ENCODE results near the gene TRIP6.

Gene TRIP6

DNA sequence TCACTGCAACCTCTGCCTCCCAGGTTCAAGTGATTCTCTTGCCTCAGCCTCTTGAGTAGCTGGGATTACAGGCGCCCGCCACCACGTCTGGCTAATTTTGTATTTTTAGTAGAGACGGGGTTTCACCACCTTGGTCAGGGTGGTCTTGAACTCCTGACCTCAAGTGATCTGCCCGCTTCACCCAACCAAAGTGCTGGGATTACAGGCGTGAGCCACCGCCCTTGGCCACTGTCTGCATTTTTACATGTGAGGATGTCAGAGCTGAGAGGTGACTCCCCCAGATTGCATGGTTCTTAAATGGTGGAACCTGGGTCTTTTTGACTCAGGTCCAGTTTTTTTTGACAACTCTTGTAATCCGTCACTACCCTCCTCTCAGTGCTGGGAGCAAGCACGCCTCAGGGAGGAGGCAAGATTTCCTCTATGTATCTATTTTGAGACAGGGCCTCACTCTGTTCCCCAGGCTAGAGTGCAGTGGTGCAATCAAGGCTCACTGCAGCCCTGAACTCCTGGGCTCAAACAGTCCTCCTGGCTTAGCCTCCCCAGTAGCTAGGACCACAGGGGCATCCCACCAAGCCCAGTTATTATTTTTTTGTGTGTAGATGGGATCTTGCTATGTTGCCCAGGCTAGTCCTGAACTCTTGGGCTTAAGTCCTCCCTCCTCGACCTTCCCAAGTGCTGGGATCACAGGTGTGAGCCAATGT is 6.6 kb downstream of the TRIP6 start:
- in situ Hi-C loops (cut with MboI; ENCODE audit: low sequenced_read_pairs) = no loop called here

DNA sequence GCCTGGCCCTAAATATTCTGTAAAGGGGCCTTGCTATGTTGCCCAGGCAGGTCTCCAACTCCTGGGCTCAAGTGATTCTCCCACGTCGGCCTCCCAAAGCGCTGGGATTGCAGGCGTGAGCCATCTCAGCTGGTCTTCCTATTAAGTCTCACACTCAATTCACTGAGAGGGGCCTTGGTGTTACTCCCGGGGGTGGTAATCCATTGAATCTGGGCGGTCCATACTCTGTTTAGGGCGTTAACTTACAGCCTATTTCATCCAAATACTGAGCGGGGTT is 7.1 kb downstream of the TRIP6 start:
- in situ Hi-C loops (cut with MboI; ENCODE audit: low sequenced_read_pairs) = no loop called here

DNA sequence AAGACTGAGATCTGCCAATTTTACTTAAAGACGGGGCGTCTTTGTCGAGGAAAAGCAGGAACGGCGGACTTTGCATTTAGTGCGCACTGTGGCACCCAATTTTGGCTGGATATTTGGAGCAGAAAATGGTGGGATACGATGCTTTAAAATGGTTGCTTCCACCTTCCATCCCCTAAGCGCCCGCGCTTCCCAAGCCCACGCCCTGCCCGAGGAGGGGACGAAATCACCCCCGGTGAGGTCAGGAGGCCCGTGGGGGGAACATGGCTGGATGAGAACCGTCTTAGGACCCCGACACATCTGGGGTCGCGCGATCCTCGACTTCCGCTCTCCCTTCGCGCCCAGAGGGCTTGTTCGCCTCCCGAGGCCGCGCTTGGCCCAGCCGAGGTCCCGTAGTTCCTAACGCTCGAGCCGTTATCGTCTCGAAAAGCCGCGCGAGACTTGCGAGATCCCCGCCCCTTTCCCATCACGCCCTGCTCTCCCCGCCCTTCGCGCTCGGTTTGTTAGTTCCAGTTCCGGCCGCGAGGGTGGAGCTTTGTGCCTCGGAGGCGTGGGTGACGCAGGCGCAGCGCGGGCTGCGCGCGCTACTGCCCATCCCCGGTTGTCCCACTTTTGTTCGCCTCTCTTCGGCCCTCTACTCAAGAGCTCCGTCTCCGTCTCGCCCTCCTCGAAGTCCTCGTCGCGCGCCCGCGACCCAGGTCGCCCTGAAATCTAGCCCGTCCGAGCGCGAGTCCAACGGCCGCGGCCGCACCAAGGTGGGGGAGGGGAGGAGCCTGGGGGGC is 7.6 kb downstream of the TRIP6 start, which contains the start of gene SRRT:
TSS of gene SRRT (plus strand) at position 527 of the 779 bp plus-strand sequence. CDS start 488 bp downstream, outside the sequence.
- in situ Hi-C loops (cut with MboI; ENCODE audit: low sequenced_read_pairs) = loop anchor here (25.0 kb wide), 1 partner anchor 413 kb away; no protein-coding TSS in a partner anchor

DNA sequence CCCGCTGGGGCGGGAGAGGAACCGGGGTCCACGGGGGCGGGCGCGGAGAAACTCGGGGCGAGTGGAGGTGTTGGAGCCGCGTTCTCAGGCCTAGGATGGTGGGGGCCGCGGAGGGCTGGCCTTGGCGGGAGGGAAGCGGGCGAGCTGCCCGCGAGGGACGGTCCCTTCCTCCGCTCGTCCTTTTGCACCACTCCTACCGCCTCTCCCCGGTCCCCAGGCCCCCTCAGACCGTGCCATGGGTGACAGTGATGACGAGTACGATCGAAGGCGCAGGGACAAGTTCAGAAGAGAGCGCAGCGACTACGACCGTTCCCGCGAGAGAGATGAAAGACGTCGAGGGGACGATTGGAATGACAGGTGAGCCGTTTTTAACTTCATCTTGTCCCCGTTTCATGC is 8.2 kb downstream of the TRIP6 start:
- in situ Hi-C loops (cut with MboI; ENCODE audit: low sequenced_read_pairs) = loop anchor here (25.0 kb wide), 1 partner anchor 412 kb away; no protein-coding TSS in a partner anchor

DNA sequence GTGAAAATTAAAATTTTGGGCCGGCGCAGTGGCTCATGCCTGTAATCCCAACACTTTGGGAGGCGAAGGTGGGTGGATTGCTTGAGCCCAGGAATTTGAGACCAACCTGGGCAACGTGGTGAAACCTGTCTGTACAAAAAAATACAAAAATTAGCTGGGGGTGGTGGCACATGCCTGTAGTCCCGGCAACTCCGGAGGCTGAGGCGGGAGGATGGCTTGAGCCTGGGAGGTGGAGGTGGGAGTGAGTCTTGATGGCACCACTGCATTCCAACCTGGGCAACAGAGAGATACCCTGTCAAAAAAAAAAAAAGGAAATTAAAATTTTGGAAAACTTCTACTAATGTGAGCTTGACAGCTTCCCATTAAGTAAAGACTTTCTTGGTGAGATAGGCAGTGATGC is 10.8 kb downstream of the TRIP6 start:
- in situ Hi-C loops (cut with MboI; ENCODE audit: low sequenced_read_pairs) = loop anchor here (25.0 kb wide), 1 partner anchor 409 kb away; no protein-coding TSS in a partner anchor

DNA sequence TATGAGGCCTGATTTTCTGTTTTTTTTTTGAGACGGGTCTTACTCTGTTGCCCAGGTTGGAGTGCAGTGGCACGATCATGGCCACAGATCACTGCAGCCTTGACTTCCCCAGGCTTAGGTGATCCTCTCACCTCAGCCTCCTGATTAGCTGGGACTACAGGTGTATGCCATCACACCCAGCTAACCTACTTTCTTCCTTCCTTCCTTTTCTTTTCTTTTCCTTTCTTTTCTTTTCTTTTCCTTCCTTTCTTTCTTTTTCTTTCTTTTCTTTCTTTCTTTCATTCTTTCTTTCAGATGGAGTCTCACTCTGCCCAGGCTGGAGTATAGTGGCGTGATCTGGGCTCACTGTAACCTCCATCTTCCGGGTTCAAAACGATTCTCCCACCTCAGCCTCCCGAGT is 11.5 kb downstream of the TRIP6 start:
- in situ Hi-C loops (cut with MboI; ENCODE audit: low sequenced_read_pairs) = loop anchor here (25.0 kb wide), 1 partner anchor 409 kb away; no protein-coding TSS in a partner anchor

DNA sequence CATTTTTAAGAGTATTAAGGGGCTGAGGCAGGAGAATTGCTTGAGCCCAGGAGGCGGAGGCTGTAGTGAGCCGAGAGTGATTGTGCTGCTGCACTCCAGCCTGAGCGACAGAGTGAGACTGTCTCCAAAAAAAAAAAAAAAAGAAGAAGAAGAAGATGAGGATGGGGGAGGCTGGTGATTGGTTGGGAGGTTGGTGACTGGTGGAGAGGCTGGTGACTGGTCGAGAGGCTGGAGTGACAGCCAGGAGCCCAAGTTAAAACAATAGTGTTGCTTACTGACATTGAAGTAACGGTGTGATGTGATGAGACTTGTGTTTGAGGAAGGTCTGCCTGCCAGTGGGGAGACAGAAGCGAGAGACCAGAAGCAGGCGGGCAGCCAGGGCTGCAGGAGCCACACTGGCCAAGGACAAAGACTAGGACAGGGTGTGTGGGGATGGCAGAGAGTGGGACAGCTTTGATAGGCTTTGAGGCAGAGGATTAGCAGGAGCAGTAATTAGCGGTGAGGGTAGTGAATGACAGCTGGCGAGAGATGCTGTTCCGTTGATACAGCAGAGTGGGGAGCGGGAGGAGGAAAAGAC is 12.6 kb downstream of the TRIP6 start:
- in situ Hi-C loops (cut with MboI; ENCODE audit: low sequenced_read_pairs) = loop anchor here (25.0 kb wide), 1 partner anchor 408 kb away; no protein-coding TSS in a partner anchor

DNA sequence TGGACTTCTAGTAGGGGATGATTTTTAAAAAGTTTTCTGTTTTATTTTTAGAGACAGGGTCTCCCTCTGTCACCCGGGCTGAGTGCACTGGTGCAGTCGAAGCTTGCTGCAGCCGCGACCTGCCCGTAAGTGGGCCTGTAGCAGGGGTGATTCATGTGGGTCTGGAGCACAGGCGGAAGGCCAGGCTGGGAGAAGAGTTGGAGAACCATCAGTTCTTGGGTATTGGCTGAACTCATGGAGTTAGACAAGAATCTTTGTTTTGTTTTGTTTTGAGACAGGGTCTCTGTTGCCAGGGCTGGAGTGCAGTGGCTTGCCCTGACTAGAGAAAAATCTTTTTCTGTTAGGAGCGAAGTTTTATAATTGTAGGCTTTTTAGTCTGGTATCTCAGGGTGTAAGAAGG is 13.5 kb downstream of the TRIP6 start:
- in situ Hi-C loops (cut with MboI; ENCODE audit: low sequenced_read_pairs) = loop anchor here (25.0 kb wide), 1 partner anchor 407 kb away; no protein-coding TSS in a partner anchor

DNA sequence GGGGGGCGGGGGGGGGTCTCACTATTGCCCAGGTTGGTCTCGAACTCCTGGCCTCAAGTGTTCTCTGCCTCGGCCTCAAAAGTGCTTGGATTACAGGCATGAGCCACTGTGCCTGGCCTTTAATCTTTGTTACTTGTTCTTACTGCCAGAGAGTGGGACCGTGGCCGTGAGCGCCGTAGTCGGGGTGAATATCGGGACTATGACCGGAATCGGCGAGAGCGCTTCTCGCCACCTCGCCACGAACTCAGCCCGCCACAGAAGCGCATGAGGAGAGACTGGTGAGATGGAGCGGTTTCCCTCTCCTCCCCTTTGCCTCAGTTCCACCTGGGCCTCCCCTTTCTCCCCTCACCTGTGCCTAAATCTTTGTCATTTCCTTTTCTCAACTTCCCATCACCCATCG is 13.9 kb downstream of the TRIP6 start:
- in situ Hi-C loops (cut with MboI; ENCODE audit: low sequenced_read_pairs) = loop anchor here (25.0 kb wide), 1 partner anchor 406 kb away; no protein-coding TSS in a partner anchor

DNA sequence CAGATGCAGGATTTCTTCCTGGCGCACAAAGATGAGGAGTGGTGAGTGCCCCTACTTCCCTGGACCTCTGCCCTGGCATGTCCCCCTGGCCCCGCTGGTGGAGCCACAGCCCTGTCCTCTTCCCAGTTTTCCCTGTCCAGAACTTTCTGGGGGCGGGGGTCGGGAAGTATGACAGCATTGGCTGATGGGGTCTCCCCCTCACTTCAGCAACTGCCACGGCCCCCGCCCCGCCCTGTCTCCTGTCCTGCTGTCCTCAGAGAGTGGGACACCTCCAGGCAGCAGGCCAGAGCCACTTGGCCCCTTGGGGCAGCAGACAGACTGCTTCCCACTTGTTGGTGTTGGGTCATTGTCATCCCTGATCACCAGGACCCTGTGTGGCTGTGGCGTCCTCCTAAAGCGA is 15.0 kb downstream of the TRIP6 start:
- in situ Hi-C loops (cut with MboI; ENCODE audit: low sequenced_read_pairs) = loop anchor here (25.0 kb wide), 1 partner anchor 405 kb away; no protein-coding TSS in a partner anchor

DNA sequence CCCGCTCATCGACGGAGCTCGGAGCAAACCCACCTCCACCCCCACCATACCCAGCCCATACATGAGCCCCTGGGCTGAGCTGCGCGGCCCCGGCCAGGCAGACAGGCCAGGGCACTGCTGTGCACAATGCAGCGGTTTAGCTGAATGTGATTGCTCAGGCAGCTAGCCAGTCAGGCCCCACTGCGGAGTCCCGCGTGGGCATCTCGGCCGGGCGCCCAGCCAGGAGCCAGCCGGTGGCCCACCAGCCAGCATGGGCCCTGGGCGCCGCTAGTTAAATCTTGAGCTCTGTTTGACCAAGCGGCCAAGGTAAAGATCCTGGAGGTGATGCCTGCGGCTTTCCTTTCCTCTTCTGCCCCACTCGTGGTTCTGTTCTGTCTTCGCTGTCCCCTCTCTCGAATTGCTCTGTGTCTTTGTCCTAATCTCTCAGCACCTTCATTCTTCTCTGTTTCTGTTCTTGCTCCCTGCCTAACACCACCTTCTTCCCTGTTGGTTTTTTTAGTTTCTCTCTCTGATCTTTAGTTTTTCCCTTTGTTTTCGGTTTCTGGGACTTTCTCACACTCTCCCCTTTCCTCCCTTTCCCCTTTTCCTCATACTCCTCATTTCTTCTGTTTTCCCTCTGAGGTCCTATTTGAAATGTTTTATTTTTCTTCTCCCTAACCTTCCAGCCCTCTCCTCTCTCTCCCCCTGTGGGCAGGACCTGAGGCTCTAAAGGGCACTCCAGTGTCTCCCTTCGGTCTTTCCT is 15.8 kb downstream of the TRIP6 start:
- in situ Hi-C loops (cut with MboI; ENCODE audit: low sequenced_read_pairs) = loop anchor here (25.0 kb wide), 1 partner anchor 404 kb away; no protein-coding TSS in a partner anchor

DNA sequence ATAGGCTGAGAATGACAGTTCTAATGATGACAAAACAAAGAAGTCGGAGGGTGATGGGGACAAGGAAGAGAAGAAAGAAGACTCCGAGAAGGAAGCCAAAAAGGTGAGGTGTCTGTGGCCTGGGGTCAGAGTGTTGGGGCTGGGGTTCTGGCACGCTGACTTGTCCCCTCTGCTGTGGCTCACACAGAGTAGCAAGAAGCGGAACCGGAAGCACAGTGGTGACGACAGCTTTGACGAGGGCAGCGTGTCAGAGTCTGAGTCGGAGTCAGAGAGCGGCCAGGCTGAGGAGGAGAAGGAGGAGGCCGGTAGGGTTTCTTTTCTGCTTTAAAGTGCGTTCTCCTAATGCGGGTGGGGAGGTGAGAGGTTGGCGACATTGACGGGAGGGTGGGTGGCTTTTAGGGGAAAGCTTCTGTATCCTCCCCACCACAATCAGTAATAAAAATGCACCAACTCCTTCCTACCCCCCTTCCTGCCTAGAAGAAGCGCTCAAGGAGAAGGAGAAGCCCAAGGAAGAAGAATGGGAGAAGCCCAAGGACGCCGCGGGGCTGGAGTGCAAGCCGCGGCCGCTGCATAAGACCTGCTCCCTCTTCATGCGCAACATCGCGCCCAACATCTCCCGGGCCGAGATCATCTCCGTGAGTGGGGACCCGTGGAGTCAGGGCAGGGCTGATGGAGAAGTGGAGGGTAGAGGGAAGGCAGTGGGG is 17.7 kb downstream of the TRIP6 start:
- in situ Hi-C loops (cut with MboI; ENCODE audit: low sequenced_read_pairs) = loop anchor here (25.0 kb wide), 1 partner anchor 402 kb away; no protein-coding TSS in a partner anchor

DNA sequence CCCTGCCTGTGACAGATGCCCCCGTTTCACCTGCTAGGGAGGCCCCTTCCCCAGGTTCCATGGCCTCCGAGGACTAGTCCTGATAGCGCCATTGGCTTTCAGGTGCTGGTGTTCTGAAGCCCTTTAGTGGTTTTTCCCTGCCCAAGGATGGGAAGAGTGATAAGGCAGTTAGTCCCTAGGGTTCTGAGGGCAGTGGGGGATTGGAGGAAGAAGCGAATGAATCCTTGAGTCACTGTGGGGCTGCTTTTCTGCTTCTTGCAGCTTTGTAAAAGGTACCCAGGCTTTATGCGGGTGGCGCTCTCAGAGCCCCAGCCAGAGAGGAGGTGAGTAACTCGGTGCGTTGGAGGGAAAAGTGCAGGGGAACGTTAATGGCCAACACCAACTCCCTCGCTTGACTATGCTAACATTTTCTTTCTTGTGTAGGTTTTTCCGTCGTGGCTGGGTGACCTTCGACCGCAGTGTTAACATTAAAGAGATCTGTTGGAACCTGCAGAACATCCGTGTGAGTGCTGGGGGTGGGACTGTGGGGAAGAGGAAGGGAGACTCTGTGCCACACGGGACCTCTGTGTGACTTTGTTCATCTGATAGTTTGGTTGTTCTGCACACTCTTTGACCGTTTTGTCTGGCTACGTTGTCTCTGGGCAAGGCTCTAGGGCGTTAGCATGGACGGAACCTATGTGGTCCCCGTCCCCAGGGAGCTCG is 18.4 kb downstream of the TRIP6 start:
- in situ Hi-C loops (cut with MboI; ENCODE audit: low sequenced_read_pairs) = loop anchor here (25.0 kb wide), 1 partner anchor 402 kb away; no protein-coding TSS in a partner anchor

DNA sequence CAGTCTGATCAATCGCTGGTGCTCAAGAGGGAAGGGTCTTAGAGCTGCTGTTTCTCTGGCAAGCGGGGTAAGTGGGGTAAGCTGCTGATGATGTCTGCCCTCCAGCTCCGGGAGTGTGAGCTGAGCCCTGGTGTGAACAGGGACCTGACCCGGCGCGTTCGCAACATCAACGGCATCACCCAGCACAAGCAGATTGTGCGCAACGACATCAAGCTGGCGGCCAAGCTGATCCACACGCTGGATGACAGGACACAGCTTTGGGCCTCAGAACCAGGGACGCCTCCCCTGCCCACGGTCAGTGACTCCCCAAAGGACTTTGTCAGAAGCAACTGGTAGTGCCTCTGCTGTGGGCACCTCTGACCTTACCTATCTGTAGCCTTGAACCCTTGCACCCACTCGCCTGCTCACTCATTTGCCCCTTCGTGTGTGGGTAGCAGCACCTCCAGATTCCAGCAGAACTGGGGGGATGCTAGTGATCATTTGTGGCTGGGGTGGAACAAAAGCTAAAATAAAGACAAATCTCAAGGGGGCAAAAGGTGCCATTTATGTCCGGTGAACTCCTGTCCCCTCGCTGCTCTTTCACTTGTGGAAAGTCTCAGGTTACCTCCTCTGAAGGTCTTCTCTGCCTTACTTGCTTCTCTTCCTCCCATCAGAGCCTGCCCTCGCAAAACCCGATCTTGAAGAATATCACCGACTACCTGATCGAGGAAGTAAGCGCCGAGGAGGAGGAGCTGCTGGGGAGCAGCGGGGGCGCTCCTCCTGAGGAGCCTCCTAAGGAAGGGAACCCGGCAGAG is 19.2 kb downstream of the TRIP6 start:
- in situ Hi-C loops (cut with MboI; ENCODE audit: low sequenced_read_pairs) = loop anchor here (25.0 kb wide), 1 partner anchor 401 kb away; no protein-coding TSS in a partner anchor

DNA sequence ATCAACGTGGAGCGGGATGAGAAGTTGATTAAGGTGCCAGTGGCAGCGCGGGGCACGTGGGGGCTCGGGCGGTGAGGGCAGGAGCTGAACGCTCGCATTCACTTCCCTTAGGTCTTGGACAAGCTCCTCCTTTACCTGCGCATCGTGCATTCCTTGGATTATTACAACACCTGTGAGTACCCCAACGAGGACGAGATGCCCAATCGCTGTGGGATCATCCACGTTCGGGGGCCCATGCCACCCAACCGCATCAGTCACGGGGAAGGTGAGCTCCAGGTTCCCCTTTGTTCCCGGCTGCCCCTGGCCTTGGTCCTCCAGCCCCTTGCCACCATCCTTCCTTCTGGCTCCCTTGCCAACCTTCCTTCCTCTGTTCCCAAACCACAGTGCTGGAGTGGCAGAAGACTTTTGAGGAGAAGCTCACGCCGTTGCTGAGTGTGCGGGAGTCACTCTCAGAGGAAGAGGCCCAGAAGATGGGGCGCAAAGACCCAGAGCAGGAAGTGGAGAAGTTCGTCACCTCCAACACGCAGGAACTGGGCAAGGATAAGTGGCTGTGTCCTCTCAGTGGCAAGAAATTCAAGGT is 19.8 kb downstream of the TRIP6 start:
- in situ Hi-C loops (cut with MboI; ENCODE audit: low sequenced_read_pairs) = loop anchor here (25.0 kb wide), 1 partner anchor 400 kb away; no protein-coding TSS in a partner anchor

DNA sequence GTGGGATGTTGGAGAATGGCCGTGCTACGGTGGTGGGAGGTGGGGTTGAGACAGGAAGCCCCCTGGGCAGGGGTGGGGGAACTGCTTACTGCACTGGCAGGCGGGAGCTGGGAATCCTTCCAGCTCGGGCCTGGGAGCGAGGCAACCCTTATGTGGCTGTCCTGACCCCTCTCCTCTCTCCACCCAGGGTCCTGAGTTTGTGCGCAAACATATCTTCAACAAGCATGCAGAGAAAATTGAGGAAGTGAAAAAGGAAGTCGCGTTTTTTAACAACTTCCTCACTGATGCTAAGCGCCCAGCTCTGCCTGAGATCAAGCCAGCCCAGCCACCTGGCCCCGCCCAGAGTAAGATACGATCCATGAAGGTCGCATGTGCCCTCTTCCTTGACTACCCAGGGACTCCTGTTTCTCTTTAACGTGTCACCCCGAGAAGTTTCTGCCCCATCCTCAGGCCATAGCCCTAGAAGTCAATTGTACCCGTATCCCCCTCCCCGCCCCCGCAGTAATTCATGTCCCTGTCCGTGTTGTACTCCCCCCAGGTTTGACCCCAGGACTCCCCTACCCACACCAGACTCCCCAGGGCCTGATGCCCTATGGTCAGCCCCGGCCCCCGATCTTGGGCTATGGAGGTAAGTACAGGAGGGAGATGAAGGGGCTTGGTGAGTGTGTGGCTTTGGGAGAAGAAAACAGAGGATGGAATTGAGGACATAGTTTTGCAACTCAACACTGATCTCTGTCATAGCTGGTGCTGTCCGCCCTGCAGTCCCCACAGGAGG is 20.5 kb downstream of the TRIP6 start:
- in situ Hi-C loops (cut with MboI; ENCODE audit: low sequenced_read_pairs) = loop anchor here (25.0 kb wide), 1 partner anchor 400 kb away; no protein-coding TSS in a partner anchor

DNA sequence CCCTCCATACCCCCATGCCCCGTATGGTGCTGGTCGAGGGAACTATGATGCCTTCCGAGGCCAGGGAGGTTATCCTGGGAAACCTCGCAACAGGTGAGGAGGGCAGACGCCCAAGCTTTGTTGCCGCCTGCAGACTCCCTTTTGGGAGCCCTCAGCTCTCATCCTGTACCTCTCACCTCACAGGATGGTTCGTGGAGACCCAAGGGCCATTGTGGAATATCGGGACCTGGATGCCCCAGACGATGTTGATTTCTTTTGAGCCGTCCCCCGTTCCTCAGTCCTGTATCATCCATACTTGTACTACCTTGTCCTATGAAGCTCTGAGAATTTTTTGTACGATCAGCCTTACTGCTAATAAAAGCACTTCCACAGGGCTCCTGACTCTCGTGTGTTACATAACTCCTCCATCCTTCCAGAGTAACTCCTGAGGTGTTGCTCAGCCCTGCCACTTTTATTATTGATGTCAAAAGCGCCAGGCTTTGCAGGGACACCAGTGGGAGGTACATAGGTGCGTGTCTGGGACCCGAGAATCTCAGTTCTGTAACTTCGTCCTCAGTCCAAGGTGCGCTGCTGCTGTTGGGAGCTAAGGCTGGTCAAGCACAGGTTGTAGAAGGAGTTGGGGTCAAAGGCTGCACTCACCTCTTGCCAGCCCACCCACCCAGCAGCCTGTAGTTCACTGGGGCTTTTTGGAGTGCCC is 21.3 kb downstream of the TRIP6 start:
- in situ Hi-C loops (cut with MboI; ENCODE audit: low sequenced_read_pairs) = loop anchor here (25.0 kb wide), 1 partner anchor 399 kb away; no protein-coding TSS in a partner anchor
